B cell (primary cell): ENCODE results near the gene JUND. TPM values are rescaled to one million over a fixed set of nuclear protein-coding genes. Genes with fewer than 3 reads are reported as not detected.
A peak's percentile ranks its signal among the peaks of the same experiment; 100 is the strongest.

Source experiments
- ATAC-seq: fragments of 200-7000 bp; cut with Tn5 transposase; one replicate; pipeline ENCODE4 v1.10.0; 2021; ENCODE audit warnings: low read depth, mild to moderate bottlenecking, moderate number of reproducible peaks, moderate library complexity
- CTCF ChIA-PET: fragments of 350-600 bp; sonication (Branson Sonifier 250); formaldehyde crosslinking; loops from one replicate; lab custom pipeline; 2021; ENCODE audit warnings: antibody characterized with exemption, inconsistent platforms; lab: Charles Lee
- POLR2A ChIA-PET: fragments of 350-600 bp; sonication (Branson Sonifier 250); formaldehyde crosslinking; loops from one replicate; lab custom pipeline; 2021; ENCODE audit warnings: antibody characterized with exemption; lab: Charles Lee
- DNase-seq: peaks from one replicate; pipeline ENCODE4 v3.0.0; 2013
- H2AFZ ChIP-seq: 2 replicates; pipeline ENCODE4 v1.6.1; 2012; ENCODE audit warnings: mild to moderate bottlenecking, low read depth, low read length; ENCODE audit not compliant: insufficient read depth, poor library complexity, severe bottlenecking
- H3K27ac ChIP-seq, 2 donors: 1 replicate in 1 of 2; 2 replicates in 1 of 2; pipeline ENCODE4 v1.5.1; 2012 to 2013; ENCODE audit warnings: low read length in 2 of 2, mild to moderate bottlenecking in 2 of 2, moderate library complexity in 1 of 2
- H3K27me3 ChIP-seq, 4 experiments: fragments of 200-600 bp in 1 of 4; sonication (generic) in 1 of 4; replicated peaks in 1 of 4; 1 replicate in 2 of 4; 2 replicates in 2 of 4; pipeline versions ENCODE4 v1.6.1 to v1.7.0; 2013 to 2016; ENCODE audit warnings: low read length in 3 of 4, mild to moderate bottlenecking in 2 of 4, mixed read lengths in 1 of 4, moderate library complexity in 1 of 4; ENCODE audit not compliant: insufficient read depth in 4 of 4, control insufficient read depth in 3 of 4; ENCODE audit errors: control extremely low read depth in 1 of 4
- H3K36me3 ChIP-seq, 2 experiments: replicated peaks in 1 of 2; 1 replicate in 1 of 2; 2 replicates in 1 of 2; pipeline versions ENCODE4 v1.6.1 to v1.7.1; 2013; ENCODE audit warnings: low read length in 1 of 2; ENCODE audit not compliant: insufficient read depth in 2 of 2, control insufficient read depth in 1 of 2; ENCODE audit errors: control extremely low read depth in 1 of 2, extremely low read depth in 1 of 2
- H3K4me1 ChIP-seq, 2 donors: fragments of 200-600 bp in 1 of 2; sonication (generic) in 1 of 2; 1 replicate in 1 of 2; 2 replicates in 1 of 2; pipeline versions ENCODE4 v1.5.1 to v1.6.1; 2013 to 2017; ENCODE audit warnings: low read length in 2 of 2; ENCODE audit not compliant: control insufficient read depth in 2 of 2, insufficient read depth in 2 of 2
- H3K4me2 ChIP-seq: replicated peaks from 2 replicates; pipeline ENCODE3; 2012; ENCODE audit warnings: mild to moderate bottlenecking, low read depth, low read length; ENCODE audit not compliant: poor library complexity, severe bottlenecking
- H3K4me3 ChIP-seq, 5 experiments: fragments of 200-600 bp in 1 of 5; sonication (generic) in 1 of 5; 1 replicate in 3 of 5; 2 replicates in 2 of 5; pipeline versions ENCODE4 v1.5.1 to v1.7.0; 2011 to 2016; ENCODE audit warnings: low read length in 4 of 5, mild to moderate bottlenecking in 4 of 5, low read depth in 2 of 5, control low read depth in 1 of 5, moderate library complexity in 1 of 5; ENCODE audit not compliant: insufficient read depth in 1 of 5; ENCODE audit errors: control extremely low read depth in 1 of 5, extremely low read depth in 1 of 5
- H3K79me2 ChIP-seq: fragments of 200-600 bp; sonication (generic); one replicate; pipeline ENCODE4 v1.6.0; 2016; ENCODE audit warnings: low read length; ENCODE audit not compliant: control insufficient read depth, insufficient read depth
- H3K9ac ChIP-seq: fragments of 200-600 bp; sonication (generic); 2 replicates; pipeline ENCODE4 v1.6.1; 2017; ENCODE audit warnings: mild to moderate bottlenecking, low read length, moderate library complexity
- H3K9me3 ChIP-seq, 3 donors: one replicate each; pipeline versions ENCODE4 v1.6.1 to v1.7.1; 2013; ENCODE audit warnings: low read length in 2 of 3; ENCODE audit not compliant: control insufficient read depth in 2 of 3, insufficient read depth in 1 of 3; ENCODE audit errors: control extremely low read depth in 1 of 3
- H4K20me1 ChIP-seq: 2 replicates; pipeline ENCODE4 v1.6.0; 2012; ENCODE audit warnings: mild to moderate bottlenecking, low read length; ENCODE audit not compliant: insufficient read depth, control insufficient read depth, poor library complexity, severe bottlenecking
- H3K27ac Mint-ChIP-seq: one replicate; pipeline ENCODE4 v1.8.0; 2021; ENCODE audit warnings: mixed read lengths
- H3K27me3 Mint-ChIP-seq: one replicate; pipeline ENCODE4 v1.8.0; 2021; ENCODE audit warnings: mixed read lengths
- H3K4me1 Mint-ChIP-seq: one replicate; pipeline ENCODE4 v1.8.0; 2021; ENCODE audit warnings: mixed read lengths
- H3K4me3 Mint-ChIP-seq: one replicate; pipeline ENCODE4 v1.8.0; 2021; ENCODE audit warnings: mixed read lengths
- H3K9me3 Mint-ChIP-seq: one replicate; pipeline ENCODE4 v1.8.0; 2022; ENCODE audit warnings: mixed read lengths; ENCODE audit not compliant: insufficient read depth
- CTCF ChIP-seq: fragments of 200-600 bp; IDR thresholded peaks from one replicate; pipeline ENCODE4 v1.8.0; 2022; ENCODE audit warnings: antibody characterized with exemption, mild to moderate bottlenecking
- EZH2 ChIP-seq: IDR thresholded peaks from 2 replicates; pipeline ENCODE4 v1.6.1; 2012; ENCODE audit warnings: borderline replicate concordance, low read depth, mild to moderate bottlenecking, moderate library complexity, low read length; ENCODE audit not compliant: insufficient read depth, poor library complexity, severe bottlenecking
- WGBS: methylation state at CpG from one replicate; pipeline ENCODE4 v1.1.5; 2013; ENCODE audit warnings: missing lambda C conversion rate; ENCODE audit not compliant: insufficient coverage; 5-methylcytosine and 5-hydroxymethylcytosine counted together
- intact Hi-C: fragments of 100-400 bp; cut with micrococcal nuclease; formaldehyde crosslinking; loops from one replicate; pipeline ENCODE4 v1.10.0; 2022
- polyA plus RNA-seq: library from polyadenylated mRNA; depleted of rRNA; stranded (reverse); fragments of >200 nt; gene quantifications from 2 replicates; pipeline ENCODE4 v1.2.3, GENCODE V29; 2012
- total RNA-seq, 2 donors: library from RNA; stranded (reverse); fragments of 120-200 nt in 1 of 2; gene quantifications; 1 replicate in 1 of 2; 2 replicates in 1 of 2; pipeline versions ENCODE4 v1.2.3 to v1.2.4, GENCODE V29; 2013 to 2022

Gene JUND
- total and polyA plus RNA-seq, 2 donors (not counting 1 experiment from before 2014, with no cell fraction given) = 628 to 5,593 TPM

GRCh38 chr19:18304208-18304457, 22.7 kb upstream of the JUND start:
- peaks cover 44 to 68% of the 10 kb centered on the region in 2 donors for H3K4me1 ChIP-seq
- Mint-ChIP-seq H3K4me1 (peaks cover 44% of the 10 kb centered on the region), H3K4me3 (peak overlapping the region; percentile 95), H3K27ac (peak overlapping the region; percentile 100), H3K9me3 (no peaks in the 10 kb centered on the region), H3K27me3 (no peaks in the 10 kb centered on the region)
- H3K27ac ChIP-seq = peak overlapping the region; percentile 98 to 99
- DNase-seq (peak; percentile 46), ATAC-seq (no peak)
- H3K9ac ChIP-seq = peak overlapping the region; percentile 73
- H3K4me3 ChIP-seq = peak overlapping the region in 4 of 5 experiments; percentile 51 to 60 (median 54)
- ChIA-PET POLR2A (interaction anchor here (0.5 to 5.5 kb wide), 9 partner anchors 12 to 304 kb away, joined by 3 to 224 read pairs (median 7); partner anchors contain the start of genes JUND and LSM4), CTCF (interaction anchor here (1.0 to 5.5 kb wide), 8 partner anchors 10 to 49 kb away, joined by 3 to 167 read pairs (median 9); partner anchors contain the start of genes JUND and LSM4)
- H2AFZ ChIP-seq = peak overlapping the region; percentile 57
- H3K4me2 ChIP-seq = peak overlapping the region; percentile 96
- no peaks in the 10 kb centered on the region for H3K27me3 ChIP-seq
- H3K79me2 ChIP-seq = peaks cover 9% of the 10 kb centered on the region
- TF ChIP-seq EZH2 (no peak), CTCF (no peak)
- H3K9me3 ChIP-seq = no peaks in the 10 kb centered on the region
- no peaks in the 10 kb centered on the region for H4K20me1 ChIP-seq
- peaks cover 0 to 8% of the 10 kb centered on the region in 2 experiments for H3K36me3 ChIP-seq
- 8% methylated on average over 2 of the region's 2 CpGs for WGBS
- intact Hi-C loops = loop anchor here (1.0 kb wide), 1 partner anchor 10 kb away; no protein-coding TSS in a partner anchor

- no peaks in the 10 kb centered on the region for H4K20me1 ChIP-seq
- no peaks in the 10 kb centered on the region for H3K36me3 ChIP-seq
- Mint-ChIP-seq H3K4me3 (peak overlapping the region; percentile 16), H3K4me1 (peaks cover 34% of the 10 kb centered on the region), H3K9me3 (no peaks in the 10 kb centered on the region), H3K27ac (peak overlapping the region; percentile 84), H3K27me3 (no peaks in the 10 kb centered on the region)
- ATAC-seq (no peak), DNase-seq (no peak)
- POLR2A ChIA-PET = interaction anchor here (0.6 to 5.5 kb wide), 4 partner anchors 10 to 113 kb away, joined by 3 to 224 read pairs (median 109); partner anchors contain the start of gene JUND
- H3K4me2 ChIP-seq = no peak overlapping the region
- TF ChIP-seq EZH2 (no peak), CTCF (no peak)
- no peak overlapping the region for H3K9ac ChIP-seq
- CTCF ChIA-PET = interaction anchor here (0.9 to 5.5 kb wide), 4 partner anchors 9 to 22 kb away, joined by 3 to 167 read pairs (median 5); partner anchors contain the start of genes JUND and LSM4
- peaks cover 11% of the 10 kb centered on the region for H3K79me2 ChIP-seq
- H3K9me3 ChIP-seq = no peaks in the 10 kb centered on the region
- H3K27me3 ChIP-seq = no peaks in the 10 kb centered on the region
- no peak overlapping the region for H3K4me3 ChIP-seq
- H2AFZ ChIP-seq = no peak overlapping the region
- H3K4me1 ChIP-seq = peaks cover 31 to 47% of the 10 kb centered on the region in 2 donors
- H3K27ac ChIP-seq = peak overlapping the region; percentile 30 to 70
- WGBS = 100% methylated on average over 2 of the region's 4 CpGs
- intact Hi-C loops = no loop called here
Observed at GRCh38 chr19:18301718-18302111, 20.3 kb upstream of the JUND start.
